ENCODE measurements around the gene IRF2BPL.
A peak's percentile ranks its signal among the peaks of the same experiment; 100 is the strongest.

Gene IRF2BPL

GRCh38 chr14:76993752-76994151, 34.8 kb downstream of the IRF2BPL start:
- no peak for TF ChIP-seq CTCF (conservative IDR thresholded peaks at IDR 0.05; ENCODE audit: low read depth, low read length)
- DNase-seq (ENCODE audit: low read depth), result no peak

GRCh38 chr14:76990084-76990483, 38.4 kb downstream of the IRF2BPL start:
- no peak for TF ChIP-seq CTCF (conservative IDR thresholded peaks at IDR 0.05; ENCODE audit: low read depth, low read length)
- no peak overlapping the region for H3K4me3 ChIP-seq (ENCODE audit: low read length)
- DNase-seq (ENCODE audit: low read depth), result no peak

More at GRCh38 chr14:76993752-76994151, 34.8 kb downstream of the IRF2BPL start:
- H3K4me3 ChIP-seq (ENCODE audit: low read length), result no peak overlapping the region

- no peak for TF ChIP-seq CTCF (conservative IDR thresholded peaks at IDR 0.05; ENCODE audit: low read depth, low read length)
- no peak for DNase-seq (ENCODE audit: low read depth)
- H3K4me3 ChIP-seq (ENCODE audit: low read length), result no peak overlapping the region
Observed at GRCh38 chr14:76987956-76988520, 40.5 kb downstream of the IRF2BPL start.

- TF ChIP-seq CTCF (conservative IDR thresholded peaks at IDR 0.05; ENCODE audit: low read depth, low read length), result no peak
- no peak for DNase-seq (ENCODE audit: low read depth)
Observed at GRCh38 chr14:76986231-76986565, 42.3 kb downstream of the IRF2BPL start.

GRCh38 chr14:76985540-76986230, 42.8 kb downstream of the IRF2BPL start:
- no peak for TF ChIP-seq CTCF (conservative IDR thresholded peaks at IDR 0.05; ENCODE audit: low read depth, low read length)
- no peak for DNase-seq (ENCODE audit: low read depth)

More at GRCh38 chr14:76986231-76986565, 42.3 kb downstream of the IRF2BPL start:
- no peak overlapping the region for H3K4me3 ChIP-seq (ENCODE audit: low read length)

GRCh38 chr14:76984787-76985375, 43.6 kb downstream of the IRF2BPL start:
- no peak overlapping the region for H3K4me3 ChIP-seq (ENCODE audit: low read length)
- no peak for TF ChIP-seq CTCF (conservative IDR thresholded peaks at IDR 0.05; ENCODE audit: low read depth, low read length)
- DNase-seq (ENCODE audit: low read depth), result peak; percentile 78

More at GRCh38 chr14:76985540-76986230, 42.8 kb downstream of the IRF2BPL start:
- H3K4me3 ChIP-seq (ENCODE audit: low read length), result no peak overlapping the region

GRCh38 chr14:76984297-76984696, 44.2 kb downstream of the IRF2BPL start:
- no peak for TF ChIP-seq CTCF (conservative IDR thresholded peaks at IDR 0.05; ENCODE audit: low read depth, low read length)
- DNase-seq (ENCODE audit: low read depth), result no peak
- H3K4me3 ChIP-seq (ENCODE audit: low read length), result no peak overlapping the region

Data from retinal pigment epithelial cell (primary cell).